Ramos (cell line): ENCODE results near the gene SLC16A12.
"Not testable (repeated sequence)": the region's sequence is repeated elsewhere in the genome, so short reads cannot be mapped to it uniquely, and the experiment has no call there.

ENCODE experiments used
- in situ Hi-C: fragments of 300-500 bp; cut with MboI; formaldehyde crosslinking; loops from one replicate; pipeline ENCODE4 v1.14.3; 2022; ENCODE audit warnings: low sequenced_read_pairs; ENCODE audit not compliant: unreplicated experiment

The SLC16A12 gene

GRCh38 chr10:89398003-89398749 lies 137.2 kb downstream of the SLC16A12 start:
- in situ Hi-C loops = no loop called here

DNA sequence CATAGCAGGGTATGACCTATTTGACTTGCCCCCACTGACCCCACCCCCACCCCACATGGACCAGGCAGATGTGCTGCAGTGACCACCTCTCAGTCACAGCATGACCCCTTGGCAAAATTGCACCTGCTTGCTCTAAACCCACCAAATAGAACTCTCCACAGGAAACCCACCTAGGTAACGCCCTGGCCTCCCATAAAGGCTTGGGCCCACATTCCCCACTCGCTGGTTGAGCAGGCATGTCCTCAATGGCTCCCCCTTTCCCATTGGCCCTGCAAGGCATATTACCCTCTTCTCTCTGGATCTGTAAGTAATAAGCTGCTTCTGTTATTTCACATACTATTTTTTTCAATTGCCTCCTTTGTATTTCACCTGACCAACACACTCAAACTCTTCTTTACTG lies 140.3 kb downstream of the SLC16A12 start:
- in situ Hi-C loops = no loop called here

GRCh38 chr10:89393898-89394297 lies 141.5 kb downstream of the SLC16A12 start:
- in situ Hi-C loops = no loop called here

DNA sequence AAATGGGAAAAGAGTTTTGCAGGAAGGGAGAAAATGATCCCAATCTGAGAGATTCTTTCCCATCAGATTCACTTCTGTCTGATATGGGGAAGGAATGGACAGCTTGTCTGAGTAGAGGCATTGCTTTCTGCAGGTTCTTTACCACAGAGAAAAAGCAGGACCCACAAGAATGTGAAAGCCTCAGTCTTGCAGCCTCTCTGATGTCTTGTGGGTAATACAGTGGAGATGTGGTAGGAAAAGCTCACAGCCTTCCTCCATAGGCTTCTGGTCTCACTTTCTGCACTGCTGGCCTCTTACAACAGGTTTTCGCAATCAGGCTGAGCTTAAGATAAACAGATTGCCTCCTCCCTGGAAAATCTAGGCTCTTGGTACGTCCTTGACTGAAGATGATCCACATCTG lies 142.4 kb downstream of the SLC16A12 start:
- in situ Hi-C loops = no loop called here

DNA sequence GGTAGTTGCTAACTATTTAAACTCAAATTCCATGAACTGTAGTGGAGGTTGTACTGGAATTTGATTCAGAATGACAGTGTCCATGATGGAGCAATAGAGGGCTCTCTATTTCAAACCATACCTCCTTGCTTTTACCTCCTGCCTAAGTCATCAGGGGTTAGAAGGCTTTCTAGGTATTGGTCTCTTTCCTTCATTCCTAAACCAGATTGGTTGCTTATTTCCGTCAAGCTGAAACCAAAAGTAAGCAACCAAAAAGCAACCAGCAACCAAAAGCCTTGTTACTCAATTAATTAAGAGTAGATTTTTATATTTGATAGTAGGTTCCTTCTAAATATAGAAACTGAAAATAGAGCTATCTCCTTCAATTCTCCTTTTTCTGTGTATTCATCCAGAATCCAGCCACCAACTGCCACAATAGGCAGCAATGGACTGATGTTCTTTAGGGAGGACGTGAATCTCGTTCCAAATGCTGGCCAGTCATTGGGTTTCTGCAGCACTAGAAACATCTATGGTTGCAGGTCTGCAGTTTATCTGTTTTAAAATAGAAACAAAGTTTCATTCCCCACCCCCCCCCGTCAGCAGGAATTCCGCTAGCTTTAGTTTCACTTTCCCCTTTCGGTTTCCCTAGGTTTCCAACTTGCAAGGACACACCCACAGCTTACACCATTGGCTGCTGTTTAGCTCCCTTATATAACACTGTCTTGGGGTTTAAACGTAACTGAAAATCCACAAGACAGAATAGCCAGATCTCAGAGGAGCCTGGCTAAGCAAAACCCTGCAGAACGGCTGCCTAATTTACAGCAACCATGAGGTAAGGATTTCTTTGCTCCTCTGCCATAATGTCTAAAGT lies 143.3 kb downstream of the SLC16A12 start, which contains the start of gene IFIT1:
TSS of gene IFIT1 (plus strand) at position 717 of the 850 bp plus-strand sequence. CDS start at position 807, 90 bp downstream.
- in situ Hi-C loops = no loop called here

DNA sequence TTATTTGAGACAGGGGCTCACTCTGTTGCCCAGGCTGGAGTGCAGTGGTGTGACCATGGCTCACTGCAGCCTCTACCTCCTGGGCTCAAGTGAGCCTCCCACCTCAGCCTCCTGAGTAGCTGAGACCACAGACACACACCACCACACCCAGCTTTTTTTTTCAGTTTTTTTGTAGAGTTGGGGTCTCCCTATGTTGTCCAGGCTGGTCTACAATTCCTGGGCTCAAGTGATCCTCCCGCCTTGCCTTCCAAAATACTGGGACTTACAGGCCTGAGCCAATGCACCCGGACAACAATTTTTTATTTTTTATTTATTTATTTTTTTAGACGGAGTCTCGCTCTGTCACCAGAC lies 144.2 kb downstream of the SLC16A12 start:
- in situ Hi-C loops = not testable (repeated sequence)

GRCh38 chr10:89390476-89391225 lies 144.7 kb downstream of the SLC16A12 start:
- in situ Hi-C loops = no loop called here

DNA sequence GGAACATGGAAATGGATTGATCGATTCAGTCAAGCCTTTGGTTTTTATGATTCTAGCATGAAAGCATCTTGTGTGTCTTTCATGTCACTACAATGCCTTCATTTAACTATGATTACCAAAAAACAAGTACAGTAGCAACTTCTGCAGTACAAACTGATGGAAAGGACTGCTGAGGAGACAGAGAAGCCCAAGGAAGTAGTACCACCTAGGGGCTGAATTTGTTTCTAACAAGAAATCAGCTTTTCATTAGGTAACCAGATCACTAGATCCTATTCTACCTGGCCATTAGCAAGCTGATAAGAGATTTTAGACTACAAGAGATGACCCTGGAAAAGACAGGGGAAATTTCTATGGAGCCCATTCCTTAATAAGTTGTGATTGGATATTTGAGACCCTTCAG lies 146.1 kb downstream of the SLC16A12 start:
- in situ Hi-C loops = no loop called here

DNA sequence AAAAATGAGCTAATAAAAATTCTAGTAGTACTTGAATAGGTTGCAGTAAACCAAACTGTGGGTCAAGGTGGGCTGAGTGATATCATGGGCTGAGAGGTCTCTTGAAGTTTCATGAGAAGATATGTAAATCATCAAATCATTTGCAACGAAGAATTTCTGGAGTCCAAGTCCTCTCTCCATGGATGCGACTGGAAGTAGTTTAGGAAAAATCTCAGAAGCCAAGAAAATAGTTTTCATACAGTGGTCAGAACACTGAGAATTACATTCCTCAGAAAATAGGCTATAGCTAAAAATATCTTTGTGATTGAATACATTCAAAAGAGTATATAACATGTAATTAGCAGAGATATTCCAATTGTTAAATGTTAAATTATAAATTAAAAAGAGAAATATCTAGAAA lies 146.6 kb downstream of the SLC16A12 start:
- in situ Hi-C loops = no loop called here

- in situ Hi-C loops = no loop called here
These were observed 150.7 kb downstream of the SLC16A12 start for GRCh38 chr10:89384474-89385340.

- in situ Hi-C loops = no loop called here
These were observed 152.6 kb downstream of the SLC16A12 start for GRCh38 chr10:89382757-89383156.
